ENCODE data around the gene DUSP9.
"Not testable (repeated sequence)": the region's sequence is repeated elsewhere in the genome, so short reads cannot be mapped to it uniquely, and the experiment has no call there.

DUSP9 gene, protein sequence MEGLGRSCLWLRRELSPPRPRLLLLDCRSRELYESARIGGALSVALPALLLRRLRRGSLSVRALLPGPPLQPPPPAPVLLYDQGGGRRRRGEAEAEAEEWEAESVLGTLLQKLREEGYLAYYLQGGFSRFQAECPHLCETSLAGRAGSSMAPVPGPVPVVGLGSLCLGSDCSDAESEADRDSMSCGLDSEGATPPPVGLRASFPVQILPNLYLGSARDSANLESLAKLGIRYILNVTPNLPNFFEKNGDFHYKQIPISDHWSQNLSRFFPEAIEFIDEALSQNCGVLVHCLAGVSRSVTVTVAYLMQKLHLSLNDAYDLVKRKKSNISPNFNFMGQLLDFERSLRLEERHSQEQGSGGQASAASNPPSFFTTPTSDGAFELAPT

DNA sequence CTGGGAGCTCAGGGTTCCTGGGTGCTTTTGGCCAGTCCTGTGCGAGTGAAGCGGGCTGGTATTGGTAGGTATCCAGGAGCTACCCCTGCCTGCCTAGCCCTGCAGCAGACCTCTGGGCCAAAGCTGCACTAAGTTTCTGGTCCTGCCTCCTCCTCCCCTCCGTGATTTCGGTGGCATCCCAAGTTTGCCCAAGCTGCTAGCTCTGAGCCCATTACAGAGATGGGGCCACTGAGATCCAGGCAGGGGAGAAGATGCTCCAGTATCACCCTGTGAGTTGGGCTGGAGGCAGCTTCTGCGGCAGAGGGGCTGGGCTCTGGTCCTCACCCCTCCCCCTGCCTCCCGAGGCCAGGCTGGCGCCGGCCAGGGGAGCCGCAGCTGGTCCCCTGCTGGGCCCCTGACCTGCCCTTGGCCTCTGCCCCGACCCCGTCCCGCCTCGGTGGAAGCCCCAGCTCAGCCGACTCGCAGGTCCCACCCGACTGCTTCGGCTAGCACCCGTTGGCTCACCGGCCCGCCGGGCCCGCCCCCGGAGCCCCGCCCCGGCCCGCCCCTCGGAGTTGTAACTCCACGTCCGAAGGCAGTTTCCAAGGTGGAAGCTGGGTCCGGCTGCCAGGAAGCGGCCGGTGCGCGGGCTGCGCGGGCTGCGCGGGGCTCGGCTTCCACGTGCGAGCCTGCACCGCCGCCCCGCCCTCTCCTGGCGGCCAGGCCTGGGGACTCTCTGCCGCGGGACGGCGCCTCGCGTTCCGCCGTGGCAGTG is at the start of gene DUSP9:
Gene DUSP9 (plus strand): TSS at position 584 of the 754 bp plus-strand sequence. CDS start 751 bp downstream, outside the sequence.
- no peak for DNase-seq

DNA sequence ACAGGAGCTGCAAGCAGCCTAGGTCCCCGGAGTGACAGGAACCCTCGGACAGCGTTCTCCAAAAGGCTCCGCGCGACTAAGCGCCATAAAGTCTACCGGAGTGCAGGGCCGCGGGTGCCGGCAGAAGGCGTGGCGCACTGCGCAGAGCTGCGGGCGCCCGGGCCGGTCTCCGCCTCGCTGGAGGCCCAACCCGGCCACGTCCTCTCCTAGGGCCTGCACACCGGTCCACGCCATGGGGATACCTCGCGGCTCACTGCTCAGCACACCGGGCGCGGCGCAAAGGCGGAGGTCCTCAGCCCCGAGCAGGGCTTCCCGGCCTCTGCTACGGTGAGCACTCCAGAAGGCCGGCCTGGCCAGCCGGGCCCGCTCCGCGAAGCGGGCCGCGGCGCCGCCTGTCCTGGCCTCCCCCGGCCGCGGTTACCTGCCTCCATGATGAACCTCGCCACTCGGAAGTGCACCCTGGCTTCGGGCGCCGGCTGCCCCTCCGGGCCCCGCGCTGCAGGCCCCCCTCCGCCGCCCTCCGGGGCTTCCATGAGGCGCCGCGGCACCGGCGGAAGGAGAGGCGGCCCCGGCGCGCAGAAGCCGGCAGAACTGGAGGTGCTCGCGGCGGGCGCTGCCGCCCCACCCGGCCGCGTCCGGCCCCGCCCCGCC is 48.3 kb upstream of the DUSP9 start, which contains the start of gene CCNQ:
Gene CCNQ (minus strand): TSS at position 599 of the 651 bp plus-strand sequence. CDS start 66 bp downstream, at position 533.
- DNase-seq, result no peak

DNA sequence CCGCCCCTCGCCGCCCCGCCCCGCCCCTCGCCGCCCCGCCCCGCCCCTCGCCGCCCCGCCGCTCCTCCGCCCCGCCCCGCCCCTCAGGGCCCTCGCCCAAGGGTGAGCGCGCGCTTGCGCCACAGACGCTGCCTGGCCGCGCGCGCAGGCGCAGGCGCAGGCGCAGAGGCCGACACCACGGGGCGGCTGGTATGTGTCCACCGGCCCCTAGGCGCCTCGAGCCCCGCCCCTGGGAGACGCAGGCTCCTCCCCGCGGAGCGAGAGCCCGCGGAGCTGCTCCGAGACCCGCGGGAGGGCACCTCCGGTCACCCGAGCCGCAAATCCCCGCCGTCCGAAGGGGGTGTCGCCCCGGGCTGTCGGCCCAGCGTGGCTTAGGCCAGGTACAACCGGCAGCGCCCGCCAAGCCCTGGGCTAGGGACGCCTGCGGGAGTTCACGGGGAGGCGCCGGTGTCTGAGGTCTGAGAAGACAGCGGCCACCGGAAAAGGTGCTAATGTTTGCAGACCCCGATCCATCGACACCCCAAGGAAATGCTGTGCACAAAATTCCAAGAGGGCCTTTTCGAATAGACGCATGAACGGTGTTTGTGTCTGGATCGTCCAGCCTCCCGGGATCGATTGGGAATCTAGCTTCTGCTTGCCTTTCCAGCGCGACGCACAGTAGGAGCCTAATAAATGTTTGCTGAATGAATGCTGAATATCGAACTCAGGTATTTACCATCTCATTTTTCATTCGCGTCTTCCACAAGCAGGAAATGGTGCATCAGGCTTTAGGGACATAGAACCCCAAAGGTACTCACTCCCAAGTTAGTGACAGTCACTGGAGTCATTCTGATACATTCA is 47.6 kb upstream of the DUSP9 start:
- peak; percentile 2 for DNase-seq

- DNase-seq, result no peak
These were observed 47.0 kb upstream of the DUSP9 start for GRCh38 chrX:153600032-153600373.

GRCh38 chrX:153600921-153601320 is 46.1 kb upstream of the DUSP9 start:
- DNase-seq, result no peak

- DNase-seq, result no peak
These were observed 45.4 kb upstream of the DUSP9 start for GRCh38 chrX:153601511-153602110.

- DNase-seq, result no peak
These were observed 44.4 kb upstream of the DUSP9 start for GRCh38 chrX:153602601-153603000.

DNA sequence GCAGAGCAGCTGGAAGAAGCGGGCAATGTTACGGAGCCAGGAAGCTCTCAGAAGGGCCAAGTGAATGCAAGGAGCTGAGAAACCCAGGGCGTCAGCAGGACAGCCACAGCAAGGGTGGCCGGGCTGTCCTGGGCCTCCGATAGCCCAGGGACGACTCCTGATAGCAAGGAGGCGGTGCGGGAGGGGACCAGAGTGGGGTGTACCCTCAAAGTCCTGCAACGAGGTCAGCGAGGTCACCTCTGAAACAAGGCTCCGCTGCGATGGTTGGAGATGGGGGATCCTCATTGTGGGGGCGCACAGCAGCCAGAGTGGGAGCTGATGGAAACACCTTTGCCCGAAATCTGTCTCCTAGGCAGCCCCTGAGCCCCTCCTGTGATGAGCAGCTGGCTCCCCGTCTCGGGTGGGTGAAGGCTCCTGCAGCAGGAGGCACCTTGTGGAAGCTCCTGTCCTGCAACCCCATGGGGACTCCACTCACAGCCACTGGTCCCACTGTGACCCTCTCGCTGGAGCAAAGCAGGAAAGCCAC is 43.8 kb upstream of the DUSP9 start:
- DNase-seq, result no peak

DNA sequence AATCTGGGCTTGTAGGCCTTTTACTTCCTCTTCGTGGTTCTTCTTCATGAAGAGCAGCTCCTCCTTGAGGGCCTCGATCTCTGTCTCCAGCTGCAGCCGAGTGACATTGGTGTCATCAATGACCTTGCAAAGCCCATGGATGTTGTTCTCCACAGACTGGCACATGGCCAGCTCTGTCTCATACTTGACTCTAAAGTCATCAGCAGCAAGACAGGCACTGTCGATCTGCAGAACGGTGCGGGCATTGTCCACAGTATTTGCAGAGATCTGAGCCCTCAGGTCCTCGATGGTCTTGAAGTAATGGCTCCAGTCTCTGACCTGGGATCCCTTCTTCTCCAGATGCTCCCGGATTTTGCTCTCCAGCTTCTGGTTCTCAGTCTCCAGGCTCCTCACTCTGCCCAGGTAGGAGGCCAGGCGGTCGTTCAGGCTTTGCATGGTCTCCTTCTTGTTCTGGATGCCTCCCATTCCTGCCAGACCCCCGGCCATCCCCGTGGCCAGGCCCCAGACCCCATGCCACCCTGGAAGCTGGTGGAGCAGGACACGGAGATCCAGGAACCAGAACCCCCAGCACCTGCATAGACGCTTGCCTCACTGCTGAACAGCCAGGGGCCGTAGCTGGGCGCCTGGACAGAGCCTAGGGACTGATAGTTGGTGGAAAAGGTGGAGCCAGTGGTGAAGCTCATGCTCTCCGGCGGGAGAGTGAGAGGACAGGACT is 42.2 kb upstream of the DUSP9 start:
- DNase-seq, result not testable (repeated sequence)

GRCh38 chrX:153606503-153606902 is 40.5 kb upstream of the DUSP9 start:
- DNase-seq, result no peak

DNA sequence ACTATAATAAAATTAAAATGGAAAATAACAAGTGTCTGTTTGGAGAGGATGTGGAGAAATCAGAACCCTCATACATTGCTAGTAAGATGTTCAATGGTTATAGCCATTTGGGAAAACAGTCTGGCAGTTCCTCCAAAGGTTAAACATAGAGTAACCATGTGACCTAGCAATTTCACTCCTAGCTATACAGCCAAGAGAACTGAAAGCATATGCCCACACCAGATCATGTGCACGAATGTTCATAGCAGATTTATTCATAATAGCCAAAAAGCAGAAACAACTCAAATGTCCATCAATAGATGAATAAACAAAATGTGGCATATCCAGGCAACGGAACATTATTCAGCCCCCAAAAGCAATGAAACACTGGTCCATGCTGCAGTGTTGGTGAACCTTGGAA is 38.6 kb upstream of the DUSP9 start:
- no peak for DNase-seq

GRCh38 chrX:153608806-153609205 is 38.2 kb upstream of the DUSP9 start:
- DNase-seq, result no peak

- DNase-seq, result no peak
These were observed 36.8 kb upstream of the DUSP9 start for GRCh38 chrX:153609917-153610835.

GRCh38 chrX:153610836-153611213 is 36.2 kb upstream of the DUSP9 start:
- no peak for DNase-seq

DNA sequence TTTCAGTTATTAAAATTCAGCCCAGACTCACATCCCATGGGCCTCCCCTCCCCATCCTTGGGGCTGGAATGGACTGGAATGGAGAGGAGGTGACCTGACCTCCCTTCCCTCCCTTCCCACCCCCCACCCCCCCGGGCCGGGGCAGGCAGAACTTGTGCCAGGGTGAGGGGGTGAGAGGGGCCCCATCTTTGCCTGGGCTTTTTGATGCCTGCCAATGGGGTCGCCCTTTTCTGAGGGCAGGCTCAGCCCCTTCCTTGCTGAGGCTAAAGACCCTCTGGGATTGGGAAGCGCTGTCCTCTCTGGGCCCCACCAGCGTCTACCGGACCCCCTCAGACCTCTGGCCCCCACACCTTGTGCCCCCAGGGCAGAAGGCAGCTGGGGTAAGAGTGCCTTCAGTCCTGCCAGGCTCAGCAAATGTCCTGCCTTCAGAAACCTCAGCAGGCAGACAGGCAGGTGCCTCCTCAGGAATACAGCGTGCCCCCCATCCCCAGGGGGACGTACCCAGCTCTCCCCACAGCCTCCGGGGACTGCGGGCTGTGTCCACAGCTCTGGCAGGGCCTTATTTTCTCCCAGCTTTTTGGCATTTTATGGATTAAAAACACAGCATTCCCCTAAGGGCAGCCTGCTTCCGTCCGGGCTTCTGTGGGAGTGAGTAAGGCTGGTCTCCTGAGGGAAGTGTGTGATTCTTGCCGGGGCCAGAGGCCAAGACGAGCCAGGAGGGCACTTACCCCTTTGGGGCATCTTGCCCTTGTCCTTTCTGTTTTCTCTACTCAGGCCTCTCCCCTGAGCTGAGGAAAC is 35.5 kb upstream of the DUSP9 start:
- no peak for DNase-seq

- DNase-seq, result no peak
These were observed 34.6 kb upstream of the DUSP9 start for GRCh38 chrX:153612413-153612812.

- no peak for DNase-seq
These were observed 32.2 kb upstream of the DUSP9 start for GRCh38 chrX:153614818-153615217.

DNA sequence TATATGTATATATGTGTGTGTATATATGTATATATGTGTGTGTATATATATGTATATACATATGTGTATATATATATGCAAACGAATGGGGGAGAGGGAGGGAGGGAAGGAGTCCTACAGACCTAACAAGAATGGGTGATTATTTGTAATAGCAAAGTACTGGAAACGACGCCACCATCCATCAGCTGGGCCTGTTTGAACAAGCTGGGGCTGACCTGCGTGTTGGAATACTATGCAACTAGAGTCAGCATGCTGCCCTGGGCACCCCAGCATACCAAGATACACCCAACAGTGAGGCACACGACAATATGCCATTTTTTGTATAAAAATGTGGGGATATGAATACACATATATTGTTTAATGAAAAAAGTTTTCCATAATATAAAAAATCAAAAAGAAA is 26.4 kb upstream of the DUSP9 start:
- DNase-seq, result no peak

DNA sequence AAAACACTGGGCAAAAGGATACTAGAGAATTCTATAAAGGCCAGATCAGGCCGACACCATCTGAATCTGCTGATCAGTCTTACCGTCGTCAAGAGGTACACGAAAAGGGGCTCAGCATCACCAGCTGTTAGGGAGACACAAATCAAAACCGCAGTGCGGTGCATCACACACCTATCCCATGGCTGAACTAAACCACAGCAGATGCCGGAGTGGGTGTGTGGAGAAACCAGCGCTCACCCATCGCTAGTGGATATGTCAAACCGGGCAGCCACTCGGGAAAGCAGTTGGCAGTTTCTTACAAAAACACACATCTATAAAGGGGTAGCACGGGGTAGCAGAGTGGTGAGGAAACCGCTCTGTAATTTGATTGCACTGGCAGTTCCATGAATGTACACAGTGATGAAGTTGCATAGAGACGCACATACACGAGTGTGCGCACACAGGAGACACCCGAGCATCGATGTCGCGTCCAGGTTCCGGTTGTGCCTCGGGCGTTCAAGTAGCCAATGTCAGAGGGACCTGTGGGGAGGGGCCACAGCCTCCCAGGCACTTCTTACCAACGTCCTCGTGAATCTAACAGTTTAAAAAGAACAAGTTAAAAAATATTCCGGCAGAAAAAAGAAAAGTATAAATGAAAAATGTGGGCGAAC is 24.9 kb upstream of the DUSP9 start:
- DNase-seq, result no peak
